Spleen (tissue), 7 donors: ENCODE data around the gene SBK3.

Experiments
- POLR2A ChIP-seq, 3 donors: fragments of 450-650 bp; IDR thresholded peaks; one replicate each; pipeline ENCODE4 v1.5.1; 2017; ENCODE audit warnings: antibody characterized with exemption in 3 of 3, mild to moderate bottlenecking in 1 of 3
- TF ChIP-seq, protein P1 (sequence below), 11 experiments: fragments of 200-600 bp in 7 of 11; fragments of 450-650 bp in 4 of 11; sonication (generic) in 4 of 11; IDR thresholded peaks in 8 of 11; conservative IDR thresholded peaks in 3 of 11; 1 replicate in 7 of 11; 2 replicates in 4 of 11; pipeline versions ENCODE4 v1.4.0 to v1.8.0; 2016 to 2021; ENCODE audit warnings: antibody characterized with exemption in 11 of 11, inconsistent platforms in 4 of 11, mild to moderate bottlenecking in 1 of 11
- donor health status: DM: no; HTN: no; CAD: no; lungs with moderate emphysema.
- donor health status: DM: no; HTN: no; CAD: no.
- donor health status: DM: no; HTN: no; CAD: no.

- TF ChIP-seq, protein P1, sequence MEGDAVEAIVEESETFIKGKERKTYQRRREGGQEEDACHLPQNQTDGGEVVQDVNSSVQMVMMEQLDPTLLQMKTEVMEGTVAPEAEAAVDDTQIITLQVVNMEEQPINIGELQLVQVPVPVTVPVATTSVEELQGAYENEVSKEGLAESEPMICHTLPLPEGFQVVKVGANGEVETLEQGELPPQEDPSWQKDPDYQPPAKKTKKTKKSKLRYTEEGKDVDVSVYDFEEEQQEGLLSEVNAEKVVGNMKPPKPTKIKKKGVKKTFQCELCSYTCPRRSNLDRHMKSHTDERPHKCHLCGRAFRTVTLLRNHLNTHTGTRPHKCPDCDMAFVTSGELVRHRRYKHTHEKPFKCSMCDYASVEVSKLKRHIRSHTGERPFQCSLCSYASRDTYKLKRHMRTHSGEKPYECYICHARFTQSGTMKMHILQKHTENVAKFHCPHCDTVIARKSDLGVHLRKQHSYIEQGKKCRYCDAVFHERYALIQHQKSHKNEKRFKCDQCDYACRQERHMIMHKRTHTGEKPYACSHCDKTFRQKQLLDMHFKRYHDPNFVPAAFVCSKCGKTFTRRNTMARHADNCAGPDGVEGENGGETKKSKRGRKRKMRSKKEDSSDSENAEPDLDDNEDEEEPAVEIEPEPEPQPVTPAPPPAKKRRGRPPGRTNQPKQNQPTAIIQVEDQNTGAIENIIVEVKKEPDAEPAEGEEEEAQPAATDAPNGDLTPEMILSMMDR (IDR thresholded peaks at IDR 0.05 in 8 of 11, conservative IDR thresholded peaks at IDR 0.05 in 3 of 11), result no peak
- TF ChIP-seq POLR2A (IDR thresholded peaks at IDR 0.05), result no peak
These were observed 44.8 kb upstream of the SBK3 start for GRCh38 chr19:55590109-55590508.
